Smooth muscle cell (in vitro differentiated cells): ENCODE measurements around the gene ZDHHC14. TPM values are rescaled to one million over a fixed set of nuclear protein-coding genes. Genes with fewer than 3 reads are reported as not detected.
"Not testable (repeated sequence)": the region's sequence is repeated elsewhere in the genome, so short reads cannot be mapped to it uniquely, and the experiment has no call there.

Experiments used
- DNase-seq: peaks from one replicate; lab custom pipeline; 2025; ENCODE audit not compliant: unreplicated experiment; lab: John Stamatoyannopoulos, UW
- H2AFZ ChIP-seq: fragments of 200-600 bp; sonication (generic); 2 replicates; pipeline ENCODE4 v1.6.0; 2016; ENCODE audit warnings: antibody characterized with exemption, low read depth, mild to moderate bottlenecking
- H3F3A ChIP-seq: fragments of 200-600 bp; sonication (generic); 2 replicates; pipeline ENCODE4 v1.6.0; 2017; ENCODE audit warnings: antibody characterized with exemption, low read depth
- H3K27ac ChIP-seq: fragments of 200-600 bp; sonication (generic); 2 replicates; pipeline ENCODE4 v1.5.1; 2016; ENCODE audit warnings: low read depth, mild to moderate bottlenecking
- H3K27me3 ChIP-seq: fragments of 200-600 bp; sonication (generic); 2 replicates; pipeline ENCODE4 v1.6.1; 2016; ENCODE audit warnings: low read depth, mild to moderate bottlenecking
- H3K36me3 ChIP-seq: fragments of 200-600 bp; sonication (generic); 2 replicates; pipeline ENCODE4 v1.5.1; 2016; ENCODE audit warnings: low read depth
- H3K4me1 ChIP-seq: fragments of 200-600 bp; sonication (generic); 2 replicates; pipeline ENCODE4 v1.5.1; 2016; ENCODE audit warnings: low read depth
- H3K4me2 ChIP-seq: fragments of 200-600 bp; sonication (generic); 2 replicates; pipeline ENCODE4 v1.6.0; 2016; ENCODE audit warnings: mild to moderate bottlenecking
- H3K4me3 ChIP-seq: fragments of 200-600 bp; sonication (generic); 2 replicates; pipeline ENCODE4 v1.5.1; 2016; ENCODE audit warnings: mild to moderate bottlenecking
- H3K79me2 ChIP-seq: fragments of 200-600 bp; sonication (generic); 2 replicates; pipeline ENCODE4 v1.6.0; 2016; ENCODE audit warnings: low read depth, mild to moderate bottlenecking
- H3K9ac ChIP-seq: fragments of 200-600 bp; sonication (generic); 2 replicates; pipeline ENCODE4 v1.6.0; 2016; ENCODE audit warnings: low read depth
- H3K9me3 ChIP-seq: fragments of 200-600 bp; sonication (generic); replicated peaks from 2 replicates; pipeline ENCODE4 v1.5.1; 2016; ENCODE audit warnings: low read depth
- H4K20me1 ChIP-seq: fragments of 200-600 bp; sonication (generic); 2 replicates; pipeline ENCODE4 v1.6.0; 2016; ENCODE audit warnings: low read depth
- WGBS: methylation state at CpG from one replicate; pipeline ENCODE4 v1.1.7; 2016; ENCODE audit warnings: low lambda C conversion rate; 5-methylcytosine and 5-hydroxymethylcytosine counted together
- polyA plus RNA-seq: library from polyadenylated mRNA; unstranded; fragments of >200 nt; fragmentation: Nextera tagmentation; extraction: Ambion mirVana; gene quantifications from 2 replicates; pipeline ENCODE4 v1.2.1, GENCODE V29; 2016
- total RNA-seq: library from RNA; depleted of rRNA; stranded (reverse); fragments of >200 nt; gene quantifications from 2 replicates; pipeline ENCODE4 v1.2.3, GENCODE V29; 2014
- TF ChIP-seq, protein P1 (sequence below): fragments of 200-600 bp; sonication (generic); IDR thresholded peaks from 2 replicates; pipeline ENCODE4 v1.5.1; 2017; ENCODE audit warnings: borderline replicate concordance, mild to moderate bottlenecking, antibody characterized with exemption; ENCODE audit not compliant: insufficient read depth, poor library complexity, severe bottlenecking

Gene ZDHHC14
- total and polyA plus RNA-seq, 2 experiments from 2014 or later, result 1.3 to 1.6 TPM

DNA sequence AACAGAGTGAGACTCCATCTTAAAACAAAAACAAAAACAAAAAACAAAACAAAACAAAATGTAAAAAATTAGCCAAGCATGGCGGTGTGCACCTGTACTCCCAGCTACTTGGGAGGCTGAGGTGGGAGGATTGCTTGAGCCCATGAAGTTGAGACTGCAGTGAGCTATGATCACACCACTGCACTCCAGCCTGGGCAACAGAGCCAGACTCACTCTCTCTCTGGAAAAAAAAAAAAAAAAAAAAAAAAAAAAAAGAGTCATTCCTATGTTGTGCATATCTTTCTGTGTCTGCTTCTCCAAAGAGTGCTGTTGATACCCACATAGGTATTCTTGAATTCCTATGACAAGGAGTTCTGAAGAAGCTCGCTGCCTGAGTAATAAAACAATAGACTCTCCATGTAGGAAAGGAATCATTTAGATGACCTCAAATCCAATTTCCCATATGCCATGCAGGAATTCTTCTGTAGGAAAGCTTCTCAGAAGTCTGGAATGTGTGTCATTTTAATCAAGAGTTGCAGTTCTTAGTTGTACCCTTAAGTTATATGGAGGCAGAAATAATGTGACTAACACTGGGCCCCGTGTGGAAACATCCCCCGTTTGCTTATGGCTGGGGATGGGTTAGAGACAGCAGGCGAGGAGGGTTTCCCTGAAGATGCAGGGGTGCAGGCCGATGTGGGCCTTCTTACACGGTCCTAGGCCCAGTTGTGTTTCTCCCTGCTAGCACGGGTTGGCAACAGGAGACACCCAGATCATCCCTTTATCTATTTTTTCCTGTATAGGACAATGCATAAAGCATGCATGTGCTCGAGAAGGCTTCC lies 79.4 kb downstream of the ZDHHC14 start:
- no peaks in the 10 kb centered on the region for H4K20me1 ChIP-seq
- no peak overlapping the region for H3K4me2 ChIP-seq
- peak overlapping the region; percentile 6 for H3K27ac ChIP-seq
- TF ChIP-seq, protein P1, sequence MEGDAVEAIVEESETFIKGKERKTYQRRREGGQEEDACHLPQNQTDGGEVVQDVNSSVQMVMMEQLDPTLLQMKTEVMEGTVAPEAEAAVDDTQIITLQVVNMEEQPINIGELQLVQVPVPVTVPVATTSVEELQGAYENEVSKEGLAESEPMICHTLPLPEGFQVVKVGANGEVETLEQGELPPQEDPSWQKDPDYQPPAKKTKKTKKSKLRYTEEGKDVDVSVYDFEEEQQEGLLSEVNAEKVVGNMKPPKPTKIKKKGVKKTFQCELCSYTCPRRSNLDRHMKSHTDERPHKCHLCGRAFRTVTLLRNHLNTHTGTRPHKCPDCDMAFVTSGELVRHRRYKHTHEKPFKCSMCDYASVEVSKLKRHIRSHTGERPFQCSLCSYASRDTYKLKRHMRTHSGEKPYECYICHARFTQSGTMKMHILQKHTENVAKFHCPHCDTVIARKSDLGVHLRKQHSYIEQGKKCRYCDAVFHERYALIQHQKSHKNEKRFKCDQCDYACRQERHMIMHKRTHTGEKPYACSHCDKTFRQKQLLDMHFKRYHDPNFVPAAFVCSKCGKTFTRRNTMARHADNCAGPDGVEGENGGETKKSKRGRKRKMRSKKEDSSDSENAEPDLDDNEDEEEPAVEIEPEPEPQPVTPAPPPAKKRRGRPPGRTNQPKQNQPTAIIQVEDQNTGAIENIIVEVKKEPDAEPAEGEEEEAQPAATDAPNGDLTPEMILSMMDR, result no peak
- no peaks in the 10 kb centered on the region for H3K79me2 ChIP-seq
- H3K9ac ChIP-seq, result no peak overlapping the region
- H3K4me1 ChIP-seq, result peaks cover 24% of the 10 kb centered on the region
- H2AFZ ChIP-seq, result no peak overlapping the region
- no peak overlapping the region for H3K4me3 ChIP-seq
- no peaks in the 10 kb centered on the region for H3F3A ChIP-seq
- no peaks in the 10 kb centered on the region for H3K27me3 ChIP-seq
- no peak for DNase-seq
- H3K36me3 ChIP-seq, result no peaks in the 10 kb centered on the region
- H3K9me3 ChIP-seq, result no peaks in the 10 kb centered on the region
- WGBS, result 87% methylated on average over 9 of the region's 9 CpGs

GRCh38 chr6:157461000-157461915 lies 80.3 kb downstream of the ZDHHC14 start:
- H3K27ac ChIP-seq, result peak overlapping the region; percentile 6
- TF ChIP-seq, protein P1, result no peak

DNA sequence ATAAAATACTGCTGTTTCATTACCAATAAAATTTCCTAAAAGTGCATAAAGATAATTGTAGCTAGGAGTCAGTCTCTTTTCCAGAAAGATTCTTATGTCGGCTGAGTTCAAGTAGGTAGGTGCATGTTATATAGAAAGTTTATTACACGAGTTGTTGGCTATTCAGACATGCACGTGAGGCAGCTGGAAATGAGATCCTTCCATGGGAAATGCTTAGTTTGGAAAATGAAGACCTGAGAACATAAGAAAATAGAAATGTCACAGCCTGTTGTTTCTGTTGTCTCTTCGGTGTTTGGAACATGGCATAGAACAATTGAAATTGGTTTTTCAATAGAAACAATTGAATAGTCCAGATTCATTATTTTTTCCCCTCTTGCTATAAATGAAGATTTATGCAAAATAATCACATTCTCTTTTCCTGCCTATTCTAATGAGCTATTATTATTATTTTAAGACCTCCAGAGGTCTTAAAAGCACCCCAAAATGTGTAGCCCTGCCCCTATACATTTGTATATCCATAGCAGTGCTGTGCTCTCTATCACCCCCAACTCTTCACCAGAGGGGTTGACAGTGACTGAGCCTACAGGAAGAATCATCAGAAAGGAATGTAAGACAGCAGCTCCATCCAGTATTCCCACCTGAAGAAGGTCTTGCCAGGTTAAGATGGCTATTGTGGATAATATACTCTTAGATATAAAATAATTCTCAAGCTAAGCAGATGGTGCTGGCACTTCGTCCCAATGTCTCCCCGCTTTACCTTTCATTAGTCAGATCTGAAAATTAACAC lies 82.2 kb downstream of the ZDHHC14 start:
- TF ChIP-seq, protein P1, result no peak
- Histone ChIP-seq H3K4me3 (no peak overlapping the region), H3K79me2 (no peaks in the 10 kb centered on the region), H3K27me3 (no peaks in the 10 kb centered on the region), H3K36me3 (no peaks in the 10 kb centered on the region), H3K9ac (no peak overlapping the region), H3K9me3 (no peaks in the 10 kb centered on the region), H3K4me2 (no peak overlapping the region), H3K27ac (no peak overlapping the region), H2AFZ (no peak overlapping the region), H4K20me1 (no peaks in the 10 kb centered on the region), H3F3A (no peaks in the 10 kb centered on the region), H3K4me1 (peaks cover 21% of the 10 kb centered on the region)
- no peak for DNase-seq
- WGBS, result 92% methylated on average over 6 of the region's 6 CpGs

More at GRCh38 chr6:157461000-157461915, 80.3 kb downstream of the ZDHHC14 start:
- H4K20me1 ChIP-seq, result no peaks in the 10 kb centered on the region
- H3K9me3 ChIP-seq, result no peaks in the 10 kb centered on the region
- WGBS, result 81% methylated on average over 17 of the region's 17 CpGs
- H3K4me3 ChIP-seq, result no peak overlapping the region
- no peaks in the 10 kb centered on the region for H3K36me3 ChIP-seq
- no peak overlapping the region for H3K4me2 ChIP-seq
- H3K9ac ChIP-seq, result no peak overlapping the region
- H2AFZ ChIP-seq, result no peak overlapping the region
- no peaks in the 10 kb centered on the region for H3K79me2 ChIP-seq
- H3K4me1 ChIP-seq, result peaks cover 21% of the 10 kb centered on the region
- no peaks in the 10 kb centered on the region for H3F3A ChIP-seq
- DNase-seq, result no peak
- H3K27me3 ChIP-seq, result no peaks in the 10 kb centered on the region

GRCh38 chr6:157463743-157464135 lies 82.7 kb downstream of the ZDHHC14 start:
- not testable (repeated sequence) for H4K20me1 ChIP-seq, H2AFZ ChIP-seq, H3K36me3 ChIP-seq, DNase-seq, H3K4me3 ChIP-seq, H3K27ac ChIP-seq, H3F3A ChIP-seq, H3K4me2 ChIP-seq, H3K27me3 ChIP-seq, H3K79me2 ChIP-seq, H3K9me3 ChIP-seq, H3K9ac ChIP-seq
- 95% methylated on average over 4 of the region's 4 CpGs for WGBS
- H3K4me1 ChIP-seq, result peaks cover 21% of the 10 kb centered on the region
